Activated CD4-positive, alpha-beta T cell treated with anti-CD3 and anti-CD28 coated beads, Interleukin-2, amount 50 U/mL, for 4 hours (primary cell): ENCODE data around the gene KAT2B.
A peak's percentile ranks its signal among the peaks of the same experiment; 100 is the strongest.
"Not testable (repeated sequence)": the region's sequence is repeated elsewhere in the genome, so short reads cannot be mapped to it uniquely, and the experiment has no call there.

ENCODE experiments used
- DNase-seq, 2 experiments: peaks; one replicate each; pipeline ENCODE4 v3.0.0-alpha.2; 2020

Gene KAT2B

GRCh38 chr3:20039765-20040547 lies at the start of gene KAT2B:
Gene KAT2B, plus strand, starts transcription at chr3:20040446. Its CDS starts 32 bp downstream, at chr3:20040478.
- DNase-seq = peak; percentile 74 to 78

DNA sequence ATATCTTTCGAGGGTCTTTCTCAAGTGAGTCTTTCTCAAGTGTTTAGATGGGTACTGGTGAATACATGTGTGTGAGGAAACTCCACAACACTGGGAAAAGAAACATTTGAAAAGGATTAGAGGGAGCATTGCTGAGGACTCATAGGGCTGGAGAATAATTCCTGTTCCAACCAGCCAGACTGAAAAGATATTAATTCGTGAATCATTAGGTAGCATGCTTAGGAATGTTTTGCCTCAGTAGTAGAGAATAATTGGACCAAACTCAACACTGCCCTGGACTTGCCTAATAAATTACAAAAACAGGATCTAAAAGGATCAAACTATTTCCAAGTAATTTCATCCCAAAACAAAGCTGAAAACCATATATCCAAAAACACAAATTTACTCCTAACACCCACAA lies 45.5 kb upstream of the KAT2B start:
- DNase-seq = no peak

GRCh38 chr3:19997502-19997901 lies 42.7 kb upstream of the KAT2B start:
- DNase-seq = no peak

GRCh38 chr3:20001932-20002331 lies 38.3 kb upstream of the KAT2B start:
- DNase-seq = no peak

- no peak for DNase-seq
Observed at GRCh38 chr3:20007960-20008359, 32.3 kb upstream of the KAT2B start.

DNA sequence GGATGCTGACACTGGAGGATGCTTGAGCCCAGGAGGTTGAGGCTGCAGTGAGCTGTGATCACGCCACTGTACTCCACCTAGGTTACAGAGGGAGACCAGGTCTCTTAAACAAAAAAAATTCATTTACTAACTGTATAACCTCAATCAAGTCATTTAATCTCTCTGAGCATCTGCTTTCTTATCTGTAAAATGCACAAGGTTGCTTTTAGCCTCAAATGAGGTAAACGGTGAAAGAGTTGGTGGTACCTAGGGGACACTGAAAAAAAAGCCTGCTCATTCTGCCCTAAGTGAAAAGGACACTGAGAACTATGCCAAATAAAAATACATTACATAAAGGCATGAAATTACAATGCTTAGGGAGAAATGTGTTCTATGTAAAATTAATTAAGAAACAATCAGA lies 31.6 kb upstream of the KAT2B start:
- no peak for DNase-seq

- DNase-seq = no peak
Observed at GRCh38 chr3:20012164-20012563, 28.1 kb upstream of the KAT2B start, which contains the start of gene PP2D1. Gene PP2D1, minus strand, starts transcription at chr3:20012264. Its CDS starts 192 bp downstream, at chr3:20012072.

DNA sequence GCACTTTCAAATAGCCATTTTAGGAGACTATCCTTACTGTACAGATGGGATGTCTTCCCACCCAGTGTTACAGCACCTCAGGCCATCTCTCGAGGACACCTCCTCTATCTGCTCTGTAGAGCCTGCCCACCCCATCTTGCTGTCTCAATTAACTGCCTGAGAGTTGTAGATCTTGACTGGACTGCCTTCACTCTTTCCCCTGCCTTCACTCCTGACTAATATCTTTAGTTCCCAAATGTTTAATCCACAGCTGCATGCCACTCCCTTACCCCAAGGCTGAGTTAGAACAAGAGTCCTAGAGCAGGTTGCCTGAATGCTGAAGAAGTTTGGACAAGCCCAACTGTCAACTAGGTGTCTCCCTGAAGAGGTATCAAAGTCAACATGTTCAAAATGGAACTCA lies 26.9 kb upstream of the KAT2B start:
- DNase-seq = no peak

DNA sequence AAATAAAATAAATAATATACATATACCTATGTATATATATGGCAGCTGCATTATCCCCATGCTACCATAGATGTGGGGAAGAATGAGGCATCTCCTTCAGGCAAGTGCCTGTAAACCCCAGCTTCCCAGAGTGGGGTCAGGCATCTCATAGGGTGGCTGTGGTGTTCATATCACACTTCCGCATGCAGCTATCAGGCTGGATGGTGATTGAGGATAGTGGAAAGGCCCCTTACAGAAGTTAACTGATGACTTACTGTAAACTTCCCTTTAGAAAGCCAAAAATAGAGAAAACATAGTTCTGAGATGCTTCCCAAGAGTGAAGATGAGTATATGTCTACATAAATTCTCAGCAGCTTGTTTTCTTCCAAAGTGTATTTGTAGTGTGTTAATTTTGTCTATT lies 24.7 kb upstream of the KAT2B start:
- no peak for DNase-seq

DNA sequence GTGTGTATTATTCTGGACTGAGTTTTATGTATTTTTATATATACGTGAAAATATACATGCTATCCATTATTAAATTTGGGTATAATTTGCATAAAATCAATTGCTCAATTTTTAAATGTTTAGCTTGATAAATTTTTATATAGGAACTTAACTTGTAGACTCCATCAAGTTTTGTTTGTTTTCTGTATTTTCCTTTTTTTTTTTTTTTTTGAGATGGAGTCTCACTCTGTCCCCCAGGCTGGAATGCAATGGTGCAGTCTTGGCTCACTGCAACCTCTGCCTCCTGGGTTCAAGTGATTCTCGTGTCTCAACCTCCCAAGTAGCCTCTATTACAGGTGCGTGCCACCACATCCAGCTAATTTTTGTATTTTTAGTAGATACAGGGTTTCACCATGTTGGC lies 24.2 kb upstream of the KAT2B start:
- not testable (repeated sequence) for DNase-seq

GRCh38 chr3:20022954-20023622 lies 17.2 kb upstream of the KAT2B start:
- no peak for DNase-seq

- no peak for DNase-seq
Observed at GRCh38 chr3:20023623-20024405, 16.4 kb upstream of the KAT2B start.

DNA sequence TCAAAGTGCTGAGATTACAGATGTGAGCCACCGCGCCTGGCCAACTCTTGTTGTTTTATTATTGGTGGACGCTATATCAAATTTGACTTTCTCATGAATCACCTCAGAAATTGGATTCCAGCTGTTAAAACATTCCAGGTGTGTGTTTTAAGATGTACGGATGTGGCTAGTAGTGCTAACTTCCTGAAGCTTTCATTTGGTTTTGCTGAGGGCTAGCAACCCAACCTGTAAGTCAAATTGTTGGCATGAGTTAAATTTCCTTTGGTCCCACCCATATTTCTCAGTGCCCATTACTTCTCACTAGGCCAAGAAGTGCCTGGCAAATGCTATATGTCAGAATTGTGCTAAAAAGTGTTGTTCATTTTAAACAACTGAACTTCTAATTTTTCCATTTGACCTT lies 13.1 kb upstream of the KAT2B start:
- DNase-seq = no peak

GRCh38 chr3:20028905-20029331 lies 11.3 kb upstream of the KAT2B start:
- DNase-seq = no peak

GRCh38 chr3:20031939-20032338 lies 8.3 kb upstream of the KAT2B start:
- not testable (repeated sequence) for DNase-seq

- DNase-seq = no peak
Observed at GRCh38 chr3:20035019-20035418, 5.2 kb upstream of the KAT2B start.

DNA sequence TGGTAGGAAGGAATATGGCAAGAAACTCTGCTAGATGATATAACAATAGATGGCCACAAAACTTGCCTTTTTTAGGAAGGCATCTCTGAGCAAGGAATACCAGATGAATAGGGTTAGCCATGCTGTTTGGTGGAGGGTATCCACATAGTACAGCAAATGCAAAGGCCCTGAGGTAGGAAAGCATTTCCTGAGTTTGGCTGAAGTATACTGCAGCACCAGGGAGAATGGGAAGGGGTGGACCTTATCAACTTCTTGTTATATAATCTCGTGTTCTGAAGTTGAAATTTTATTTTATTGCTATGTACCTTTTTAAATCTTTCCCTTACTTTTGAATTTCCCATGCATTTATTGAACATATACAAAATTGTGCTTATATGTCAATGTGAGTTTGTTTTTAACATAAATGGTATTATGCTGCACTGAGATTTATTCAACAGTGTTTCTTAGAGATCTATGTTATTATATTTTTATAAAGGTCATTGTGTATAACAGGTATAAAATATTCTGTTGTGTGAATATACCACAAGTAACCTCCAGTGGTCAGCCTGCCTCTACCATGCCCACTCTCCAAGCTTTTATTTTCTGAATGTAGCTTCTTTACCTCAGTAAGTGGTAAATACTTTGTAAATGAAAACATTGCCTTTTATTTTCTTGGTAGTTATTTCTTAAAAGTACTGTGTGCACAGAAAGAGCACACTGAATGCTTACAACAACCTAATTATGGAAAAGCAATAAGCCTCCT lies 2.8 kb upstream of the KAT2B start:
- DNase-seq = no peak

DNA sequence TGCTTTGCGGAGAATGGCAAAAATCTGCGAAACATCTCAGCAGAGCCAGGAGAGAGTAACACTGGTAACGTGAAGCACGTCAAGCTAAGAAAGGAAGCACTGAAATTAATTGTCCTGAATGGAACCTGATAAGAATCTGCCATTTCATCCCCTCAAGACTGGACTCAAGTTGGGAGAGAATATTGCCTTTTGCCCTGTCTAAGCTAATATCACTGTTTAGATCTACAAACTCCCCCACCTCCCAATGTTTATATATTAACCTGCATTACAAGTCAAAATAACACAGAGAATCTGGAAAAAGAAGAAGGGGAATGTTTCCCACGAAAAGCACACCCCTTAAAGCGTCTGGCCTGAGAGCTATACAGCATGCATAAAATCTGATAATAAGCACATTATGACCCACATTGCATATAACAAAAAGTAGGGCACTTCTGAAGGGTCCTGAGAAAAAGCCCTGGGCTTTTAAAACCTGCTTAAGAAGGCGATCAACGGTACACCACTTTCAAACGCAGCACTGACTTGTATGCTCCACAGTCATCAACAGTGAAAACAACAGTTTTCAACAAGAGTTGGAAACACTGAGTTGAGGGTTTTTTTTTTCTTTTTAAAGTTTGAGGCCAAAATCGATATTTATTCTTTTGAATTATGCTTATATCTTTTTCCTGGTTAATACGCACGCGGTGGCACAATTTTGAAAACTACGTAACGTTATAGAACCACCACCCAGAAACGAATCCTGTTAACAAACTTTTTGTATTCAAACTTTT lies 1.4 kb upstream of the KAT2B start:
- DNase-seq = no peak

- DNase-seq = no peak
Observed at GRCh38 chr3:20039466-20039764, 831 bp upstream of the KAT2B start.

GRCh38 chr3:20040548-20041196 lies 426 bp downstream of the KAT2B start:
- peak; percentile 41 to 46 for DNase-seq

DNA sequence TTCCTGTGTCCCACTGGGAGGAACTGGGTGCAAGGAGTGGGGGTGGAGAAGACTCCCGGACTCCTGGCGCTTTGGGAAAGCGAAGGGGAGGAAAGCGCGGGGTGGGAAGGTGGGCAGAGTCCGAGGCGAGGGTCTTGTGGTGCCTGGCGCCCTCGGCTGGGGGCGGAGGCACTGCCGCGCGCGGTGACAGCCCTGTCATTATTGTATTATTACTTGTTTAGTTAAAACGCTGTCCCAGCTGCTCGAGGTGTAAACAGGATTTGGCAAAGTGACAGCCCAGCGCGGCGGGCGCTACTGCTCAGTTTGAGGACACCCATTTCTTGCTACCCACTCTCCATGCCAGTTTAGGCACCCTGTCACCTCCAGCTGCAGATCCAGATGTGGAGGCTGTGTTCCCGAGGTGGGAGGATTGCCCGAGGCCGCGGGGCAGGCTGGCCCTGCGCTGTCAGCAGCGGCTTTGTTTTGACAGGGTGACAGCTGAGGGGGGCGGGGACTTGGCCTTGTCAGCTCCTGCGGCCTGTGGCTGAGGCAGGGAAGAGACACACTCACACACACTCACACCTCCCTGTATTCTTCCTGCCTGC lies 1.0 kb downstream of the KAT2B start:
- DNase-seq = peak; percentile 66 to 67
